ENCODE results near the gene GIMAP2. TPM values are rescaled to one million over a fixed set of nuclear protein-coding genes. Genes with fewer than 3 reads are reported as not detected.
A peak's percentile ranks its signal among the peaks of the same experiment; 100 is the strongest.
"Not testable (repeated sequence)": the region's sequence is repeated elsewhere in the genome, so short reads cannot be mapped to it uniquely, and the experiment has no call there.

The GIMAP2 gene
- total RNA-seq, 2 experiments from 2014 or later, result 42.2 to 42.7 TPM

DNA sequence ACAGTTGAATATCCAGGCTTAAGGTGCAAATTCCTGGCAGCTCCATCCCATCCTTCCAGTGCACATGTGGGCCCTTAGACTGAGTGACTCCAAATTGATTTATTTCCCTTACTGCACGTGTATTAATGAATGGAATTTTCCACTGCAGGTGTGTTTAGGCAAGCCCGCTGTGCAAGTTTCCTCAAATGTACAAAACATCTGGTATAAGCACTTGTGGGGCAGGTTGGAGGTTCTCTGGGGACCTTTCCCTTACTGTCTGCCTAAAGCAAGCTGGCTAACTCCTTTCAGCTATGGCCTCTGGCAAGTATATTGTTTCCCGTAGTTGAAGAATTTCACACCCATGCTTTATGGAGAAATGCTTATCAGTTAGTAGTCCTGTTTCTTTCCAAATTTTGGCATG lies 28.0 kb upstream of the GIMAP2 start:
- Mint-ChIP-seq H3K27ac (no peak overlapping the region), H3K36me3 (ENCODE audit: low read depth) (peaks cover 16% of the 10 kb centered on the region), H3K27me3 (no peaks in the 10 kb centered on the region), H3K9me3 (peaks cover 15% of the 10 kb centered on the region), H3K4me3 (no peak overlapping the region), H3K4me1 (ENCODE audit: low read depth) (peaks cover 19% of the 10 kb centered on the region)
- ChIA-PET POLR2A (interaction anchor here (1.2 kb wide), 1 partner anchor 11 kb away, joined by 4 read pairs; no protein-coding TSS in a partner anchor), CTCF (interaction anchor here (0.7 to 2.4 kb wide), 4 partner anchors 8 to 58 kb away, joined by 3 to 6 read pairs (median 4); no protein-coding TSS in a partner anchor)
- no peak for DNase-seq
- intact Hi-C loops (cut with micrococcal nuclease), result no loop called here
- TF ChIP-seq, protein P1, sequence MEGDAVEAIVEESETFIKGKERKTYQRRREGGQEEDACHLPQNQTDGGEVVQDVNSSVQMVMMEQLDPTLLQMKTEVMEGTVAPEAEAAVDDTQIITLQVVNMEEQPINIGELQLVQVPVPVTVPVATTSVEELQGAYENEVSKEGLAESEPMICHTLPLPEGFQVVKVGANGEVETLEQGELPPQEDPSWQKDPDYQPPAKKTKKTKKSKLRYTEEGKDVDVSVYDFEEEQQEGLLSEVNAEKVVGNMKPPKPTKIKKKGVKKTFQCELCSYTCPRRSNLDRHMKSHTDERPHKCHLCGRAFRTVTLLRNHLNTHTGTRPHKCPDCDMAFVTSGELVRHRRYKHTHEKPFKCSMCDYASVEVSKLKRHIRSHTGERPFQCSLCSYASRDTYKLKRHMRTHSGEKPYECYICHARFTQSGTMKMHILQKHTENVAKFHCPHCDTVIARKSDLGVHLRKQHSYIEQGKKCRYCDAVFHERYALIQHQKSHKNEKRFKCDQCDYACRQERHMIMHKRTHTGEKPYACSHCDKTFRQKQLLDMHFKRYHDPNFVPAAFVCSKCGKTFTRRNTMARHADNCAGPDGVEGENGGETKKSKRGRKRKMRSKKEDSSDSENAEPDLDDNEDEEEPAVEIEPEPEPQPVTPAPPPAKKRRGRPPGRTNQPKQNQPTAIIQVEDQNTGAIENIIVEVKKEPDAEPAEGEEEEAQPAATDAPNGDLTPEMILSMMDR (IDR thresholded peaks at IDR 0.05), result no peak
- no peak for ATAC-seq

DNA sequence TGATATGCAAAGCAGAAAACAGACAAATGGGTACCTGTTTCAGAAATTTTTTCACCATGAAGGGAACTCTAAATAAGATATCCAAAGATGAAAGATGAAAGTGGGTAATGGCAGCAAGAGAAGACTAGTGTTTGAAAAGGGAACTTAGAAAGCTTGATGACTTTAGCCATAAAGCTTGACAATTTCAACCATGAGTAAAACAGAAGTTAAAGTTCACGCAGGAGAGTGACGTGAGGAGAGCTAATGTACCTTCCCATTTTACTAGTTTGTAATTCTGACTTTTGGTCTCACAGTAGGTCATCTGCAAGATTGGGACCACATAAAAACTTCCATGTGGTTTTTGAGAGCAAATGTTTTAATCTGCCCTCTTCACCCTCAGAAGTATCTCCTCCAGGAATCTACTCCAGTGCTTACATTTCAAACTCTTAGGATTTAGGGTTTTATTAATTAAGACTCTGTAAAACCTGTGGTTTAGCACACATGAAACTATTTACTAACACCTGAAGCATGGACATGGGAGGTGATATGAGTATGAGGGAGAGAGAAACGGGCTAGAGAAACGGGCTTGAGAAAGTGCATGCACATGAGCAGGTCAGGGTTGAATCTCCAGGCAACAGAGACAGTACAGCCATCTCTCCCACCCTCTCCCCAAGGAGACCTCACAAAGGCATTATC lies 24.4 kb upstream of the GIMAP2 start:
- ChIA-PET CTCF (interaction anchor here (1.0 to 1.3 kb wide), 2 partner anchors 9 to 17 kb away, joined by 3 to 4 read pairs; no protein-coding TSS in a partner anchor), POLR2A (interaction anchor here (1.3 to 1.5 kb wide), 2 partner anchors 36 to 93 kb away, joined by 3 read pairs; no protein-coding TSS in a partner anchor)
- Mint-ChIP-seq H3K27ac (peak overlapping the region; percentile 69), H3K4me1 (ENCODE audit: low read depth) (peaks cover 48% of the 10 kb centered on the region), H3K36me3 (ENCODE audit: low read depth) (peaks cover 28% of the 10 kb centered on the region), H3K4me3 (no peak overlapping the region), H3K27me3 (no peaks in the 10 kb centered on the region), H3K9me3 (peaks cover 17% of the 10 kb centered on the region)
- ATAC-seq (no peak), DNase-seq (no peak)
- TF ChIP-seq, protein P1 (IDR thresholded peaks at IDR 0.05), result no peak
- intact Hi-C loops (cut with micrococcal nuclease), result no loop called here

DNA sequence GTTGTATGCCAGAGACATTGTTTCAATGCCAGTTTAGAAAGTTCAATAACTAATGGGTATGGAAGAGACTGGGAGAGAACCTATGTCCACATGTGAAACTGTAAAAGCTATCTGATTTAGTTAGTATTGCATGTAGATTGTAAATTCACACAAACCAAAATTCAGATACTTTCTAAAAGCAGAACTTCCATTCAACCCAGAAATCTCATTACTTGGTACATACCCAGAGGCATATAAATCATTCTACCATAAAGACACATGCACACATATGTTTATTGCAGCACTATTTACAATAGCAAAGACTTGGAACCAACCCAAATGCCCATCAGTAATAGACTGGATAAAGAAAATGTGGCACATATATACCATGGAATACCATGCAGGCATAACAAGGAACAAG lies 22.7 kb upstream of the GIMAP2 start:
- H3K36me3 Mint-ChIP-seq (ENCODE audit: low read depth), result peaks cover 31% of the 10 kb centered on the region
- peaks cover 12% of the 10 kb centered on the region for H3K9me3 Mint-ChIP-seq
- H3K27ac Mint-ChIP-seq, result peak overlapping the region; percentile 97
- intact Hi-C loops (cut with micrococcal nuclease); CTCF ChIA-PET; H3K27me3 Mint-ChIP-seq; H3K4me3 Mint-ChIP-seq; DNase-seq; ATAC-seq: not testable (repeated sequence)
- POLR2A ChIA-PET, result interaction anchor here (0.6 kb wide), 1 partner anchor 31 kb away, joined by 3 read pairs; no protein-coding TSS in a partner anchor
- peaks cover 65% of the 10 kb centered on the region for H3K4me1 Mint-ChIP-seq (ENCODE audit: low read depth)

DNA sequence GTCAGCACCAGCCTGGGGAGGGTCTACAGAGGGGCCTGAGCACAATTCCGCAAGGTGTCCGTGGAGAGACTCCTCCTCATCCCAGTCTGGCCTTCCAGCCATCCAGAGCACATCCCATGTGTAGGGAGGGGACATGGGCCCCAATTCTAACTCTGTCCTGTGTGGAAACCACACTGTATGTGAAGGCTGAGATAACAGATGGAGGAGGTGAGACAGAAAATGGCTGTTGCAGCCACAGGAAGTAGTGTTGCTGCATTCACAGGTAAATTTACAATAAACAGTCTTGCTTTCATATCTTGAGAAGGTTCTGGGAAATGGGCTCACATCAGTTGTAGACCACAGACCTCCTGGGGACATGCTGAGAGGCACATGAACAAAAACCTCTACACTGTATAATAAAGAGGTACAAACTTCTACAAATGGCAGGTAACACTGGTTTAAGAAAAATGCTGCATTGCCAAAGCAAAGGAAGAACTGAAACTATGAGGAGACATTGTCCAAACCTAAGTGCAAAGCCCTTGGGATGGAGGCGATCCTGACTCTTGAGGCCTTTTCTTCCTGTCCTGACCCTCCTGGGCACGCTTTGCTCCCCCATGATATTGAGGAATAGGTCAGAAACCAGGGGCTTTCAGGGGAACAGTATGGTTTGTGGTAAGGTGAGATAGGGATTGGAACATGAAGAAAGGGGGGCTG lies 21.6 kb upstream of the GIMAP2 start:
- Mint-ChIP-seq H3K9me3 (peaks cover 14% of the 10 kb centered on the region), H3K36me3 (ENCODE audit: low read depth) (peaks cover 32% of the 10 kb centered on the region), H3K4me3 (peak overlapping the region; percentile 9), H3K4me1 (ENCODE audit: low read depth) (peaks cover 75% of the 10 kb centered on the region), H3K27ac (peak overlapping the region; percentile 97), H3K27me3 (no peaks in the 10 kb centered on the region)
- CTCF ChIA-PET, result no interaction called here
- peak; percentile 65 for DNase-seq
- TF ChIP-seq, protein P1 (IDR thresholded peaks at IDR 0.05), result no peak
- intact Hi-C loops (cut with micrococcal nuclease), result no loop called here
- ATAC-seq, result peak; percentile 10
- POLR2A ChIA-PET, result interaction anchor here (1.0 to 1.2 kb wide), 2 partner anchors 22 to 31 kb away, joined by 5 read pairs; partner anchors contain the start of genes GIMAP2 and GIMAP6

DNA sequence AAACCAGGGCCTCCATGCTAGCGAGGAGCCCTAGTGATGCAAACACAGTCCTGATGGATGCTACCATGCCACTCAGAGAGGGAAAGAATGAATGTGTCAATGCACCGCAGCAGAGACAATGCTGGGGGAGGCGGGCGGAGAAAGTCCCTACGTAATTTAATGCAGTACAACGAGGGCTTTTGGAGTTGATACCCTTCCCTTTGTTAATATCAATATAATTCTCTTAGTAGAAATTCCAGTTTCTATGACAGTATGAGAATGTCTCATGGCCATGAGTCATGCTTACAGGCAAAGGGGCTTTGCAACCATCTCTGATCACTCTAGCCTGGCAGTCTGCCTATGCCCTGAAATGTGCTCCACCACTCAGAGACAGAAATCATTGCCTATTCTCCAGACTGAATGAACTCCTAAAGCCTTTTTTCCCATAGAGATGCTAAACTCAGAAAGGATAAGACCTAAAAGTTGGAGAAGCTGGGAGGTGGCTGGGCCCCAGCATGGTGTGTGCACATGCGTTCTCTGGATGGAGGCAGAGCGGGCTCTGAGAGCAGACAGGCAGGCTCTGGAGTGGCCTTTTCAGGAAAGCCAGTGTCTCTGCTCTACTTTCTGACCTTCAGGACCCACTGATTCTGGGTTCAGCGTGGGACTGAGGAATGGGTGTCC lies 20.3 kb upstream of the GIMAP2 start:
- Mint-ChIP-seq H3K4me3 (peak overlapping the region; percentile 39), H3K27ac (peak overlapping the region; percentile 97), H3K36me3 (ENCODE audit: low read depth) (peaks cover 35% of the 10 kb centered on the region), H3K4me1 (ENCODE audit: low read depth) (peaks cover 84% of the 10 kb centered on the region), H3K27me3 (no peaks in the 10 kb centered on the region), H3K9me3 (peaks cover 19% of the 10 kb centered on the region)
- peak; percentile 43 for ATAC-seq
- TF ChIP-seq, protein P1 (IDR thresholded peaks at IDR 0.05), result no peak
- CTCF ChIA-PET, result interaction anchor here (0.8 to 1.3 kb wide), 5 partner anchors 7 to 216 kb away, joined by 3 to 4 read pairs (median 3); no protein-coding TSS in a partner anchor
- POLR2A ChIA-PET, result interaction anchor here (0.6 to 2.2 kb wide), 18 partner anchors 10 to 213 kb away, joined by 3 to 10 read pairs (median 4); partner anchors contain the start of genes GIMAP1, GIMAP2 and GIMAP6
- intact Hi-C loops (cut with micrococcal nuclease), result loop anchor here (5.0 kb wide), 4 partner anchors 33 to 148 kb away; partner anchors contain the start of genes GIMAP1, GIMAP4 and GIMAP6
- DNase-seq, result peak; percentile 74
